ENCODE measurements around the gene PRPF19.

Gene PRPF19

GRCh38 chr11:60842668-60843600 is 63.5 kb downstream of the PRPF19 start:
- peaks cover 43% of the 10 kb centered on the region for H3K4me1 Mint-ChIP-seq
- peak overlapping the region; percentile 94 for H3K27ac Mint-ChIP-seq
- H3K27me3 Mint-ChIP-seq, result no peaks in the 10 kb centered on the region
- peak overlapping the region; percentile 98 for H3K4me3 Mint-ChIP-seq
- peaks cover 18% of the 10 kb centered on the region for H3K36me3 Mint-ChIP-seq
- no peaks in the 10 kb centered on the region for H3K9me3 Mint-ChIP-seq

DNA sequence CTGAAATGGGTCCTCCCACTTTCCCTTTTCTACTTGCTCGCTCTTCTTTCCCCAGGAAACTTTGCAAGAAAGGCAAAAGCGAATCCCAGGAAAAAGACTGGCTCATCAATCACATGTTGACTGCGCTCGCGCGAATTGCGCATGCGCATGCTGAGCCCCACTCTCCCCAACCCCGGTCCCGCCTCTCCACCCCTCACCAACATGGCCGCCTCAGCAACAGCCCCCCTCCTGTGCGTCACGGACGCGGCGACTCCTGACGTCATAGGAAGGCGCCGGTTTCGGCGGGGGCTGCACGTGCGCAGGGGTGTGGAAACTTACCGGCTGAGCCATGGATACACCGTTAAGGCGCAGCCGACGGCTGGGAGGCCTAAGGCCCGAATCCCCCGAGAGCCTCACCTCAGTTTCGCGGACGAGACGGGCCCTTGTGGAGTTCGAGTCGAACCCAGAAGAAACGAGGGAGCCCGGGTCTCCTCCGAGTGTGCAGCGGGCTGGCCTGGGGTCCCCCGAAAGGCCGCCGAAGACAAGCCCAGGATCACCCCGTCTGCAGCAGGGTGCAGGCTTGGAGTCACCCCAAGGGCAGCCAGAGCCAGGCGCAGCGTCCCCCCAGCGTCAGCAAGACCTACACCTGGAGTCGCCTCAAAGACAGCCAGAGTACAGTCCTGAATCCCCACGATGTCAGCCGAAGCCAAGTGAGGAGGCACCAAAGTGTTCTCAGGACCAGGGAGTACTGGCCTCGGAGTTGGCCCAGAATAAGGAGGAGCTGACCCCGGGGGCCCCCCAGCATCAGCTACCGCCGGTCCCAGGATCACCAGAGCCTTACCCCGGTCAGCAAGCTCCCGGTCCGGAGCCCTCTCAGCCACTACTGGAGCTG is 64.4 kb downstream of the PRPF19 start, which contains the start of gene CCDC86:
Gene CCDC86 (plus strand): TSS at position 317 of the 871 bp plus-strand sequence. CDS start 12 bp downstream, at position 329.
- no peaks in the 10 kb centered on the region for H3K9me3 Mint-ChIP-seq
- peaks cover 18% of the 10 kb centered on the region for H3K36me3 Mint-ChIP-seq
- no peaks in the 10 kb centered on the region for H3K27me3 Mint-ChIP-seq
- H3K27ac Mint-ChIP-seq, result peak within 1 kb of the TSS; percentile 94
- H3K4me1 Mint-ChIP-seq, result peaks cover 43% of the 10 kb centered on the region
- peak within 1 kb of the TSS; percentile 98 for H3K4me3 Mint-ChIP-seq

All from activated naive CD4-positive, alpha-beta T cell treated with anti-CD3 and anti-CD28 coated beads, Interleukin-2, amount 50 U/mL, for 24 hours (primary cell).